GM23248 (cell line): ENCODE measurements around the gene CGB3.

Source experiments
- EZH2 ChIP-seq: fragments of 200-600 bp; sonication (generic); IDR thresholded peaks from 2 replicates; pipeline ENCODE4 v1.6.1; 2018; ENCODE audit warnings: antibody characterized with exemption, mild to moderate bottlenecking; ENCODE audit not compliant: insufficient read depth, poor library complexity, severe bottlenecking
- EZH2phosphoT487 ChIP-seq: fragments of 200-600 bp; sonication (generic); IDR thresholded peaks from 2 replicates; pipeline ENCODE4 v1.6.1; 2018; ENCODE audit warnings: antibody characterized with exemption, moderate library complexity, mild to moderate bottlenecking, low read depth; ENCODE audit not compliant: insufficient read depth

GRCh38 chr19:49004133-49004532, 20.0 kb downstream of the CGB3 start:
- TF ChIP-seq EZH2 (no peak), EZH2phosphoT487 (no peak)
